ENCODE data around the gene HCST. TPM values are rescaled to one million over a fixed set of nuclear protein-coding genes. Genes with fewer than 3 reads are reported as not detected.

The HCST gene
- total RNA-seq, 1 donor, result 0.36 TPM

- TF ChIP-seq, protein P1, sequence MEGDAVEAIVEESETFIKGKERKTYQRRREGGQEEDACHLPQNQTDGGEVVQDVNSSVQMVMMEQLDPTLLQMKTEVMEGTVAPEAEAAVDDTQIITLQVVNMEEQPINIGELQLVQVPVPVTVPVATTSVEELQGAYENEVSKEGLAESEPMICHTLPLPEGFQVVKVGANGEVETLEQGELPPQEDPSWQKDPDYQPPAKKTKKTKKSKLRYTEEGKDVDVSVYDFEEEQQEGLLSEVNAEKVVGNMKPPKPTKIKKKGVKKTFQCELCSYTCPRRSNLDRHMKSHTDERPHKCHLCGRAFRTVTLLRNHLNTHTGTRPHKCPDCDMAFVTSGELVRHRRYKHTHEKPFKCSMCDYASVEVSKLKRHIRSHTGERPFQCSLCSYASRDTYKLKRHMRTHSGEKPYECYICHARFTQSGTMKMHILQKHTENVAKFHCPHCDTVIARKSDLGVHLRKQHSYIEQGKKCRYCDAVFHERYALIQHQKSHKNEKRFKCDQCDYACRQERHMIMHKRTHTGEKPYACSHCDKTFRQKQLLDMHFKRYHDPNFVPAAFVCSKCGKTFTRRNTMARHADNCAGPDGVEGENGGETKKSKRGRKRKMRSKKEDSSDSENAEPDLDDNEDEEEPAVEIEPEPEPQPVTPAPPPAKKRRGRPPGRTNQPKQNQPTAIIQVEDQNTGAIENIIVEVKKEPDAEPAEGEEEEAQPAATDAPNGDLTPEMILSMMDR (IDR thresholded peaks at IDR 0.05; ENCODE audit: extremely low read depth, low read depth, low read length), result no peak
- DNase-seq (ENCODE audit: insufficient read length, low spot score, missing footprints), result peak; percentile 91
- Histone ChIP-seq H3K4me2 (ENCODE audit: insufficient read depth, low read length) (peak overlapping the region; percentile 85), H4K20me1 (ENCODE audit: insufficient read depth, low read length) (peaks cover 16% of the 10 kb centered on the region), H3K27ac (ENCODE audit: low read depth, low read length) (no peak overlapping the region), H2AFZ (ENCODE audit: low read length) (peak overlapping the region; percentile 31), H3K36me3 (ENCODE audit: insufficient read depth, low read length) (no peaks in the 10 kb centered on the region), H3K79me2 (ENCODE audit: insufficient read depth, low read length) (no peaks in the 10 kb centered on the region), H3K4me1 (ENCODE audit: insufficient read depth, low read length) (peaks cover 22% of the 10 kb centered on the region), H3K27me3 (ENCODE audit: insufficient read depth, low read length) (no peaks in the 10 kb centered on the region), H3K9me3 (ENCODE audit: low read depth, low read length) (no peaks in the 10 kb centered on the region), H3K4me3 (ENCODE audit: insufficient read depth, low read length) (peak overlapping the region; percentile 74)
Measured at GRCh38 chr19:35936738-35937268, 34.5 kb downstream of the HCST start.

GRCh38 chr19:35937345-35938281 is 35.3 kb downstream of the HCST start:
- Histone ChIP-seq H3K27me3 (ENCODE audit: insufficient read depth, low read length) (no peaks in the 10 kb centered on the region), H3K4me3 (ENCODE audit: insufficient read depth, low read length) (peak overlapping the region; percentile 74), H3K9me3 (ENCODE audit: low read depth, low read length) (no peaks in the 10 kb centered on the region), H3K27ac (ENCODE audit: low read depth, low read length) (no peak overlapping the region), H3K79me2 (ENCODE audit: insufficient read depth, low read length) (no peaks in the 10 kb centered on the region), H4K20me1 (ENCODE audit: insufficient read depth, low read length) (peaks cover 16% of the 10 kb centered on the region), H3K36me3 (ENCODE audit: insufficient read depth, low read length) (no peaks in the 10 kb centered on the region), H3K4me1 (ENCODE audit: insufficient read depth, low read length) (peaks cover 22% of the 10 kb centered on the region), H3K4me2 (ENCODE audit: insufficient read depth, low read length) (peak overlapping the region; percentile 85), H2AFZ (ENCODE audit: low read length) (no peak overlapping the region)
- peak; percentile 93 for DNase-seq (ENCODE audit: insufficient read length, low spot score, missing footprints)
- TF ChIP-seq, protein P1 (IDR thresholded peaks at IDR 0.05; ENCODE audit: extremely low read depth, low read depth, low read length), result no peak

GRCh38 chr19:35938282-35939224 is 36.2 kb downstream of the HCST start:
- H3K9me3 ChIP-seq (ENCODE audit: low read depth, low read length), result no peaks in the 10 kb centered on the region
- no peak overlapping the region for H3K4me3 ChIP-seq (ENCODE audit: insufficient read depth, low read length)
- no peak overlapping the region for H2AFZ ChIP-seq (ENCODE audit: low read length)
- H4K20me1 ChIP-seq (ENCODE audit: insufficient read depth, low read length), result peaks cover 16% of the 10 kb centered on the region
- no peaks in the 10 kb centered on the region for H3K79me2 ChIP-seq (ENCODE audit: insufficient read depth, low read length)
- peak overlapping the region; percentile 85 for H3K4me2 ChIP-seq (ENCODE audit: insufficient read depth, low read length)
- no peak overlapping the region for H3K27ac ChIP-seq (ENCODE audit: low read depth, low read length)
- TF ChIP-seq, protein P1 (IDR thresholded peaks at IDR 0.05; ENCODE audit: extremely low read depth, low read depth, low read length), result no peak
- peaks cover 22% of the 10 kb centered on the region for H3K4me1 ChIP-seq (ENCODE audit: insufficient read depth, low read length)
- DNase-seq (ENCODE audit: insufficient read length, low spot score, missing footprints), result peak; percentile 79
- no peaks in the 10 kb centered on the region for H3K36me3 ChIP-seq (ENCODE audit: insufficient read depth, low read length)
- H3K27me3 ChIP-seq (ENCODE audit: insufficient read depth, low read length), result no peaks in the 10 kb centered on the region

All from osteoblast (primary cell).